ENCODE measurements around the gene RNF43. TPM values are rescaled to one million over a fixed set of nuclear protein-coding genes. Genes with fewer than 3 reads are reported as not detected.

RNF43 gene
- total RNA-seq, 2 experiments from 2014 or later = 0.71 to 1.0 TPM

- Mint-ChIP-seq H3K4me3 (no peak overlapping the region), H3K36me3 (ENCODE audit: low read depth) (no peaks in the 10 kb centered on the region), H3K27me3 (no peaks in the 10 kb centered on the region), H3K4me1 (peaks cover 5% of the 10 kb centered on the region), H3K9me3 (ENCODE audit: low read depth) (no peaks in the 10 kb centered on the region), H3K27ac (no peak overlapping the region)
- intact Hi-C loops (cut with DNase I, micrococcal nuclease) = loop anchor here in 1 of 2 experiments (2.0 kb wide), 1 partner anchor 30 kb away; no protein-coding TSS in a partner anchor
- ATAC-seq (no peak), DNase-seq (no peak)
- CTCF ChIA-PET = interaction anchor here (0.9 to 1.9 kb wide), 5 partner anchors 20 to 75 kb away, joined by 3 to 5 read pairs (median 3); partner anchors contain the start of gene RNF43
- POLR2A ChIA-PET = no interaction called here
Observed at GRCh38 chr17:58373003-58373402, 44.3 kb downstream of the RNF43 start.

DNA sequence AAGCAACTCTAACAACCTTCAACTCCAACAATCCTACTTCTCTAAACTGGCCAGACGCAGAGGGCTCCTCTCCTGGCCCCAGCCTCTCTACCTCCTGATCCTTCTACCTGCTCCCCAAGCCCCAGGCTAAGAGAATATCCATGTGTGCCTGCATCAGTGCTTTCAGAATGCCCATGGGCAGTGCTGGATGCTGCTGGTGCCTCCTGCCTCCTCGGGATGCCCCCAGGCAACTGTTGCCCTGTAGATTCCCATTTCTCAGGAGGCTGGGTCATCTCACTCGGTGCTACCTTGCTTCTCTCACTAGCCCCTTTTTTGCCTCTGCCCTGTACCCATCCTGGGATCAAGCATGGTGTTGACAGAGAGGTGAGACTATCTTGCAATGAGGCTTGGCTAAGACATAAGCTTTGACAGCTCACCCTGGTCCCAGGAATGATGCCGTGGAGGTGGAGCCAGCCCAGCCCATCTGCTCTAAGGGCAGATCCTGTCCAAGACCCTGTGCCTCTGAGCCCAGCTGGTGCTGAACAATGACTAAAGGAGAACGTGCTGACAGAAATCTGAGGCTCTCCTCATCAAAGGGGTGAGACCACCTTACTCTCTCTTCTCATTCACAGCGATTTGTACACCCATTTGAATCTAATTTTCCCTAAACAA lies 45.9 kb downstream of the RNF43 start:
- H3K4me3 Mint-ChIP-seq = no peak overlapping the region
- ChIA-PET POLR2A (interaction anchor here (0.9 kb wide), 1 partner anchor 135 kb away, joined by 3 read pairs; no protein-coding TSS in a partner anchor), CTCF (interaction anchor here (1.8 to 1.9 kb wide), 2 partner anchors 46 to 54 kb away, joined by 5 read pairs; partner anchors contain the start of gene RNF43)
- H3K4me1 Mint-ChIP-seq = no peaks in the 10 kb centered on the region
- no peak overlapping the region for H3K27ac Mint-ChIP-seq
- ATAC-seq (no peak), DNase-seq (no peak)
- H3K9me3 Mint-ChIP-seq (ENCODE audit: low read depth) = no peaks in the 10 kb centered on the region
- H3K27me3 Mint-ChIP-seq = no peaks in the 10 kb centered on the region
- no peaks in the 10 kb centered on the region for H3K36me3 Mint-ChIP-seq (ENCODE audit: low read depth)
- intact Hi-C loops (cut with DNase I, micrococcal nuclease) = no loop called here

- ATAC-seq = no peak
- intact Hi-C loops (cut with DNase I, micrococcal nuclease) = no loop called here
- no peak for DNase-seq
- H3K27me3 Mint-ChIP-seq = no peaks in the 10 kb centered on the region
- CTCF ChIA-PET = interaction anchor here (1.0 to 1.8 kb wide), 2 partner anchors 16 to 53 kb away, joined by 3 to 5 read pairs; no protein-coding TSS in a partner anchor
- H3K9me3 Mint-ChIP-seq (ENCODE audit: low read depth) = no peaks in the 10 kb centered on the region
- no peak overlapping the region for H3K4me3 Mint-ChIP-seq
- peaks cover 3% of the 10 kb centered on the region for H3K4me1 Mint-ChIP-seq
- H3K27ac Mint-ChIP-seq = no peak overlapping the region
- POLR2A ChIA-PET = no interaction called here
- H3K36me3 Mint-ChIP-seq (ENCODE audit: low read depth) = no peaks in the 10 kb centered on the region
Observed at GRCh38 chr17:58370716-58371115, 46.6 kb downstream of the RNF43 start.

- intact Hi-C loops (cut with DNase I, micrococcal nuclease) = no loop called here
- no peaks in the 10 kb centered on the region for H3K36me3 Mint-ChIP-seq (ENCODE audit: low read depth)
- DNase-seq (no peak), ATAC-seq (no peak)
- H3K4me3 Mint-ChIP-seq = no peak overlapping the region
- no peaks in the 10 kb centered on the region for H3K27me3 Mint-ChIP-seq
- H3K27ac Mint-ChIP-seq = no peak overlapping the region
- POLR2A ChIA-PET = no interaction called here
- H3K4me1 Mint-ChIP-seq = peaks cover 3% of the 10 kb centered on the region
- no peaks in the 10 kb centered on the region for H3K9me3 Mint-ChIP-seq (ENCODE audit: low read depth)
- CTCF ChIA-PET = interaction anchor here (0.6 to 1.8 kb wide), 4 partner anchors 8 to 69 kb away, joined by 3 to 5 read pairs (median 3); no protein-coding TSS in a partner anchor
Observed at GRCh38 chr17:58370309-58370708, 47.0 kb downstream of the RNF43 start.

- Mint-ChIP-seq H3K9me3 (ENCODE audit: low read depth) (no peaks in the 10 kb centered on the region), H3K36me3 (ENCODE audit: low read depth) (no peaks in the 10 kb centered on the region), H3K4me1 (peaks cover 3% of the 10 kb centered on the region), H3K4me3 (no peak overlapping the region), H3K27me3 (no peaks in the 10 kb centered on the region), H3K27ac (no peak overlapping the region)
- ChIA-PET POLR2A (no interaction called here), CTCF (interaction anchor here (0.6 to 1.8 kb wide), 5 partner anchors 9 to 68 kb away, joined by 3 to 5 read pairs (median 3); no protein-coding TSS in a partner anchor)
- ATAC-seq (no peak), DNase-seq (no peak)
- intact Hi-C loops (cut with DNase I, micrococcal nuclease) = no loop called here
Observed at GRCh38 chr17:58369214-58370031, 47.9 kb downstream of the RNF43 start.

GRCh38 chr17:58368860-58369213 lies 48.5 kb downstream of the RNF43 start:
- H3K27ac Mint-ChIP-seq = no peak overlapping the region
- ChIA-PET POLR2A (no interaction called here), CTCF (interaction anchor here (0.9 to 1.0 kb wide), 2 partner anchors 10 to 43 kb away, joined by 3 to 4 read pairs; no protein-coding TSS in a partner anchor)
- no peak for DNase-seq
- intact Hi-C loops (cut with DNase I, micrococcal nuclease) = no loop called here
- no peaks in the 10 kb centered on the region for H3K27me3 Mint-ChIP-seq
- no peaks in the 10 kb centered on the region for H3K9me3 Mint-ChIP-seq (ENCODE audit: low read depth)
- H3K4me1 Mint-ChIP-seq = peaks cover 3% of the 10 kb centered on the region
- no peaks in the 10 kb centered on the region for H3K36me3 Mint-ChIP-seq (ENCODE audit: low read depth)
- H3K4me3 Mint-ChIP-seq = no peak overlapping the region
- no peak for ATAC-seq

Other genes with a start within 250 kb of the RNF43 start
- gene EPX, start 224.8 kb downstream of the RNF43 start, total RNA-seq = not detected
- gene MKS1, start 198.3 kb downstream of the RNF43 start, total RNA-seq = 10 to 100 TPM; 20.4 to 22.5 TPM
- under 1 TPM in 1 of 2 experiments, not detected in 1; 0.14 TPM for gene LPO, start 178.9 kb downstream of the RNF43 start, total RNA-seq
- under 1 TPM in 1 of 2 experiments, not detected in 1; 0.07 TPM for gene MPO, start 136.6 kb downstream of the RNF43 start, total RNA-seq
- gene TSPOAP1, start 88.7 kb downstream of the RNF43 start, total RNA-seq = 10 to 100 TPM; 11.8 to 12.4 TPM
- 100 to 1,000 TPM; 106 to 129 TPM for gene SUPT4H1, start 65.3 kb downstream of the RNF43 start, total RNA-seq
- 1 to 10 TPM; 2.6 to 3.1 TPM for gene HSF5, start 70.9 kb upstream of the RNF43 start, total RNA-seq
- 10 to 100 TPM; 69.2 to 77.9 TPM for gene MTMR4, start 97.1 kb upstream of the RNF43 start, total RNA-seq